ENCODE measurements around the gene KIF7. TPM values are rescaled to one million over a fixed set of nuclear protein-coding genes. Genes with fewer than 3 reads are reported as not detected.

KIF7 gene
- total and polyA plus RNA-seq, 2 experiments from 2014 or later, result 4.6 to 20.1 TPM

DNA sequence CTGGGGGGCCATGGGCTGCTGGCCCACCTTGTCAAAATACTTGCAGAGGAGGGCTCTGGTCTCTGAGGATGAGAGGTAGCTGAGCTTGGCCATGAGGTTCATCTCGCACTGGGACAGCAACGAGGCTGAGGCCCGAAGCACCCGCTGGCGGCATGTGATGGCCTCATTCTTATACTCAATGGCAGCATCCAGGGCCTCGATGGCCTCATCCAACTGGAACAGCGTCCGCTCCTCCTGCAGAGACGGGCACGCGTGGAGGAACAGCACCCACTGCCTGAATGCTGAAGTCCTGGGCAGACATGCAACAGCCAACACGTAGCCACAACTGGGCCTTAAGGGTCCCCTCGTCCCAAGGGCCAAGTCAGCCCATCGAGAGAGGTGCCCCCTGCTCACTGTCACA is 25.0 kb downstream of the KIF7 start:
- peaks cover 45% of the 10 kb centered on the region for H3K27me3 Mint-ChIP-seq (ENCODE audit: insufficient read depth, low read depth, poor library complexity)
- Histone ChIP-seq H4K20me1 (replicated peaks; ENCODE audit: insufficient read depth) (peaks cover 9% of the 10 kb centered on the region), H3F3A (replicated peaks; ENCODE audit: low read depth) (peaks cover 3% of the 10 kb centered on the region; the same call in 1 of the 2 replicates), H3K36me3 (ENCODE audit: insufficient read depth) (peaks cover 54% of the 10 kb centered on the region), H3K4me2 (no peak overlapping the region), H3K4me1 (ENCODE audit: insufficient read depth) (no peaks in the 10 kb centered on the region), H3K9me2 (ENCODE audit: insufficient read depth) (no peaks in the 10 kb centered on the region), H2AFZ (no peak overlapping the region), H3K27me3 (ENCODE audit: insufficient read depth) (no peaks in the 10 kb centered on the region), H3K79me2 (replicated peaks; ENCODE audit: insufficient read depth) (0 out of 2 replicates have a peak, but pooled peaks cover 4% of the 10 kb centered on the region), H3K4me3 (no peak overlapping the region), H3K27ac (ENCODE audit: low read depth) (no peak overlapping the region)
- no peak overlapping the region for H3K4me3 Mint-ChIP-seq
- DNase-seq (ENCODE audit: low spot score), result no peak
- no peak for ATAC-seq
- H3K9me3 Mint-ChIP-seq, result peaks cover 49% of the 10 kb centered on the region
- TF ChIP-seq CREB1 (CRISPR knock-in tag; IDR thresholded peaks at IDR 0.05; ENCODE audit: low read depth) (no peak), POLR2AphosphoS5 (IDR thresholded peaks at IDR 0.05; ENCODE audit: low read depth) (peak; percentile 16), STAT1 (IDR thresholded peaks at IDR 0.05; ENCODE audit: unreplicated experiment) (no peak), EZH2phosphoT487 (IDR thresholded peaks at IDR 0.05; ENCODE audit: unreplicated experiment) (no peak), ZNF331 (CRISPR knock-in tag; IDR thresholded peaks at IDR 0.05; ENCODE audit: low read depth) (no peak), EZH2 (IDR thresholded peaks at IDR 0.05; ENCODE audit: low read depth, unreplicated experiment) (no peak)
- TF ChIP-seq, protein P1, sequence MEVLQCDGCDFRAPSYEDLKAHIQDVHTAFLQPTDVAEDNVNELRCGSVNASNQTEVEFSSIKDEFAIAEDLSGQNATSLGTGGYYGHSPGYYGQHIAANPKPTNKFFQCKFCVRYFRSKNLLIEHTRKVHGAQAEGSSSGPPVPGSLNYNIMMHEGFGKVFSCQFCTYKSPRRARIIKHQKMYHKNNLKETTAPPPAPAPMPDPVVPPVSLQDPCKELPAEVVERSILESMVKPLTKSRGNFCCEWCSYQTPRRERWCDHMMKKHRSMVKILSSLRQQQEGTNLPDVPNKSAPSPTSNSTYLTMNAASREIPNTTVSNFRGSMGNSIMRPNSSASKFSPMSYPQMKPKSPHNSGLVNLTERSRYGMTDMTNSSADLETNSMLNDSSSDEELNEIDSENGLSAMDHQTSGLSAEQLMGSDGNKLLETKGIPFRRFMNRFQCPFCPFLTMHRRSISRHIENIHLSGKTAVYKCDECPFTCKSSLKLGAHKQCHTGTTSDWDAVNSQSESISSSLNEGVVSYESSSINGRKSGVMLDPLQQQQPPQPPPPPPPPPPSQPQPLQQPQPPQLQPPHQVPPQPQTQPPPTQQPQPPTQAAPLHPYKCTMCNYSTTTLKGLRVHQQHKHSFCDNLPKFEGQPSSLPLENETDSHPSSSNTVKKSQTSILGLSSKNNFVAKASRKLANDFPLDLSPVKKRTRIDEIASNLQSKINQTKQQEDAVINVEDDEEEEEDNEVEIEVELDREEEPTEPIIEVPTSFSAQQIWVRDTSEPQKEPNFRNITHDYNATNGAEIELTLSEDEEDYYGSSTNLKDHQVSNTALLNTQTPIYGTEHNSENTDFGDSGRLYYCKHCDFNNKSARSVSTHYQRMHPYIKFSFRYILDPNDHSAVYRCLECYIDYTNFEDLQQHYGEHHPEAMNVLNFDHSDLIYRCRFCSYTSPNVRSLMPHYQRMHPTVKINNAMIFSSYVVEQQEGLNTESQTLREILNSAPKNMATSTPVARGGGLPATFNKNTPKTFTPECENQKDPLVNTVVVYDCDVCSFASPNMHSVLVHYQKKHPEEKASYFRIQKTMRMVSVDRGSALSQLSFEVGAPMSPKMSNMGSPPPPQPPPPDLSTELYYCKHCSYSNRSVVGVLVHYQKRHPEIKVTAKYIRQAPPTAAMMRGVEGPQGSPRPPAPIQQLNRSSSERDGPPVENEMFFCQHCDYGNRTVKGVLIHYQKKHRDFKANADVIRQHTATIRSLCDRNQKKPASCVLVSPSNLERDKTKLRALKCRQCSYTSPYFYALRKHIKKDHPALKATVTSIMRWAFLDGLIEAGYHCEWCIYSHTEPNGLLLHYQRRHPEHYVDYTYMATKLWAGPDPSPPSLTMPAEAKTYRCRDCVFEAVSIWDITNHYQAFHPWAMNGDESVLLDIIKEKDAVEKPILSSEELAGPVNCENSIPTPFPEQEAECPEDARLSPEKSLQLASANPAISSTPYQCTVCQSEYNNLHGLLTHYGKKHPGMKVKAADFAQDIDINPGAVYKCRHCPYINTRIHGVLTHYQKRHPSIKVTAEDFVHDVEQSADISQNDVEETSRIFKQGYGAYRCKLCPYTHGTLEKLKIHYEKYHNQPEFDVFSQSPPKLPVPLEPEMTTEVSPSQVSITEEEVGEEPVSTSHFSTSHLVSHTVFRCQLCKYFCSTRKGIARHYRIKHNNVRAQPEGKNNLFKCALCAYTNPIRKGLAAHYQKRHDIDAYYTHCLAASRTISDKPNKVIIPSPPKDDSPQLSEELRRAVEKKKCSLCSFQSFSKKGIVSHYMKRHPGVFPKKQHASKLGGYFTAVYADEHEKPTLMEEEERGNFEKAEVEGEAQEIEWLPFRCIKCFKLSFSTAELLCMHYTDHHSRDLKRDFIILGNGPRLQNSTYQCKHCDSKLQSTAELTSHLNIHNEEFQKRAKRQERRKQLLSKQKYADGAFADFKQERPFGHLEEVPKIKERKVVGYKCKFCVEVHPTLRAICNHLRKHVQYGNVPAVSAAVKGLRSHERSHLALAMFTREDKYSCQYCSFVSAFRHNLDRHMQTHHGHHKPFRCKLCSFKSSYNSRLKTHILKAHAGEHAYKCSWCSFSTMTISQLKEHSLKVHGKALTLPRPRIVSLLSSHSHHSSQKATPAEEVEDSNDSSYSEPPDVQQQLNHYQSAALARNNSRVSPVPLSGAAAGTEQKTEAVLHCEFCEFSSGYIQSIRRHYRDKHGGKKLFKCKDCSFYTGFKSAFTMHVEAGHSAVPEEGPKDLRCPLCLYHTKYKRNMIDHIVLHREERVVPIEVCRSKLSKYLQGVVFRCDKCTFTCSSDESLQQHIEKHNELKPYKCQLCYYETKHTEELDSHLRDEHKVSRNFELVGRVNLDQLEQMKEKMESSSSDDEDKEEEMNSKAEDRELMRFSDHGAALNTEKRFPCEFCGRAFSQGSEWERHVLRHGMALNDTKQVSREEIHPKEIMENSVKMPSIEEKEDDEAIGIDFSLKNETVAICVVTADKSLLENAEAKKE (CRISPR knock-in tag; IDR thresholded peaks at IDR 0.05), result no peak
- TF ChIP-seq, protein P2, sequence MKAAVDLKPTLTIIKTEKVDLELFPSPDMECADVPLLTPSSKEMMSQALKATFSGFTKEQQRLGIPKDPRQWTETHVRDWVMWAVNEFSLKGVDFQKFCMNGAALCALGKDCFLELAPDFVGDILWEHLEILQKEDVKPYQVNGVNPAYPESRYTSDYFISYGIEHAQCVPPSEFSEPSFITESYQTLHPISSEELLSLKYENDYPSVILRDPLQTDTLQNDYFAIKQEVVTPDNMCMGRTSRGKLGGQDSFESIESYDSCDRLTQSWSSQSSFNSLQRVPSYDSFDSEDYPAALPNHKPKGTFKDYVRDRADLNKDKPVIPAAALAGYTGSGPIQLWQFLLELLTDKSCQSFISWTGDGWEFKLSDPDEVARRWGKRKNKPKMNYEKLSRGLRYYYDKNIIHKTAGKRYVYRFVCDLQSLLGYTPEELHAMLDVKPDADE (IDR thresholded peaks at IDR 0.05), result no peak
- H3K4me1 Mint-ChIP-seq, result no peaks in the 10 kb centered on the region
- H3K36me3 Mint-ChIP-seq (ENCODE audit: low read depth), result peaks cover 98% of the 10 kb centered on the region
- no peak overlapping the region for H3K27ac Mint-ChIP-seq

Data from GM23338 (cell line).